OCI-LY3 (cell line): Measurements from ENCODE around the gene GYS2.

ENCODE experiments used
- H2AFZ ChIP-seq: fragments of 200-600, 300-600 bp; shearing (Covaris generic); 2 replicates; pipeline ENCODE4 v1.6.0; 2014; ENCODE audit warnings: antibody characterized with exemption, low read depth, low read length
- H3K27ac ChIP-seq: fragments of 200-600, 300-600 bp; sonication (generic); 2 replicates; pipeline ENCODE4 v1.5.1; 2014; ENCODE audit warnings: mild to moderate bottlenecking, low read length, moderate library complexity, mixed read lengths
- H3K27me3 ChIP-seq: fragments of 200-600, 300-600 bp; sonication (generic); 2 replicates; pipeline ENCODE4 v1.6.1; 2014; ENCODE audit warnings: low read depth, low read length, mixed read lengths
- H3K36me3 ChIP-seq: fragments of 200-600, 300-600 bp; sonication (generic); replicated peaks from 2 replicates; pipeline ENCODE3; 2014; ENCODE audit warnings: low read depth, low read length, mixed read lengths
- H3K4me1 ChIP-seq: fragments of 300-600, 200-600 bp; sonication (generic); 2 replicates; pipeline ENCODE4 v1.6.1; 2014; ENCODE audit warnings: low read length, mixed read lengths
- H3K4me2 ChIP-seq: fragments of 200-600, 300-600 bp; sonication (generic); 2 replicates; pipeline ENCODE4 v1.6.1; 2014; ENCODE audit warnings: low read length, mixed read lengths
- H3K4me3 ChIP-seq: fragments of 300-600, 200-600 bp; sonication (generic); 2 replicates; pipeline ENCODE4 v1.5.1; 2014; ENCODE audit warnings: antibody characterized with exemption, mild to moderate bottlenecking, low read length, moderate library complexity
- H3K79me2 ChIP-seq: fragments of 300-600, 200-600 bp; shearing (Covaris generic); 2 replicates; pipeline ENCODE4 v1.6.1; 2014; ENCODE audit warnings: mild to moderate bottlenecking, low read length, mixed read lengths
- H3K9ac ChIP-seq: fragments of 300-600, 200-600 bp; shearing (Covaris generic); 2 replicates; pipeline ENCODE4 v1.6.0; 2014; ENCODE audit warnings: mild to moderate bottlenecking, low read length, moderate library complexity
- H3K9me3 ChIP-seq: fragments of 200-600, 300-600 bp; shearing (Covaris generic); 2 replicates; pipeline ENCODE4 v1.6.1; 2014; ENCODE audit warnings: low read length, mixed read lengths; ENCODE audit not compliant: insufficient read depth
- H4K20me1 ChIP-seq: fragments of 200-600, 300-600 bp; sonication (generic); 2 replicates; pipeline ENCODE4 v1.6.1; 2016; ENCODE audit warnings: low read length, mixed read lengths; ENCODE audit not compliant: insufficient read depth
- CTCF ChIP-seq: fragments of 200-600, 300-600 bp; sonication (generic); IDR thresholded peaks from 2 replicates; pipeline ENCODE4 v1.5.1; 2014; ENCODE audit warnings: antibody characterized with exemption, low read length, low read depth
- EZH2phosphoT487 ChIP-seq: fragments of 200-600 bp; shearing (Covaris generic); IDR thresholded peaks from 2 replicates; pipeline ENCODE4 v1.6.1; 2018; ENCODE audit warnings: antibody characterized with exemption, mixed run types, low read depth

Gene GYS2

GRCh38 chr12:21542403-21542802, 62.2 kb downstream of the GYS2 start:
- no peak overlapping the region for H3K27ac ChIP-seq
- no peaks in the 10 kb centered on the region for H3K9me3 ChIP-seq
- H3K4me2 ChIP-seq = no peak overlapping the region
- H4K20me1 ChIP-seq = no peaks in the 10 kb centered on the region
- no peaks in the 10 kb centered on the region for H3K79me2 ChIP-seq
- no peak overlapping the region for H3K9ac ChIP-seq
- no peak for TF ChIP-seq CTCF
- no peak for TF ChIP-seq EZH2phosphoT487
- peaks cover 15% of the 10 kb centered on the region for H3K4me1 ChIP-seq
- H3K27me3 ChIP-seq = no peaks in the 10 kb centered on the region
- no peak overlapping the region for H2AFZ ChIP-seq
- no peak overlapping the region for H3K4me3 ChIP-seq
- H3K36me3 ChIP-seq = no peaks in the 10 kb centered on the region

GRCh38 chr12:21541773-21542172, 62.9 kb downstream of the GYS2 start:
- no peaks in the 10 kb centered on the region for H3K9me3 ChIP-seq
- no peaks in the 10 kb centered on the region for H3K79me2 ChIP-seq

GRCh38 chr12:21539797-21540196, 64.8 kb downstream of the GYS2 start:
- H3K4me1 ChIP-seq = peaks cover 15% of the 10 kb centered on the region
- no peaks in the 10 kb centered on the region for H3K36me3 ChIP-seq
- H4K20me1 ChIP-seq = no peaks in the 10 kb centered on the region
- TF ChIP-seq EZH2phosphoT487 (no peak), CTCF (no peak)
- H3K9ac ChIP-seq = no peak overlapping the region
- H3K4me2 ChIP-seq = peak overlapping the region; percentile 24; the same call in 1 of the 2 replicates
- H3K9me3 ChIP-seq = no peaks in the 10 kb centered on the region
- H3K79me2 ChIP-seq = no peaks in the 10 kb centered on the region
- H2AFZ ChIP-seq = no peak overlapping the region
- no peaks in the 10 kb centered on the region for H3K27me3 ChIP-seq
- peak overlapping the region; percentile 5; the same call in 1 of the 2 replicates for H3K27ac ChIP-seq
- no peak overlapping the region for H3K4me3 ChIP-seq

More at GRCh38 chr12:21541773-21542172, 62.9 kb downstream of the GYS2 start:
- peaks cover 15% of the 10 kb centered on the region for H3K4me1 ChIP-seq
- H3K4me3 ChIP-seq = no peak overlapping the region
- no peak overlapping the region for H2AFZ ChIP-seq
- H4K20me1 ChIP-seq = no peaks in the 10 kb centered on the region
- H3K4me2 ChIP-seq = no peak overlapping the region
- TF ChIP-seq EZH2phosphoT487 = no peak
- TF ChIP-seq CTCF = no peak
- no peaks in the 10 kb centered on the region for H3K36me3 ChIP-seq
- no peaks in the 10 kb centered on the region for H3K27me3 ChIP-seq
- no peak overlapping the region for H3K9ac ChIP-seq
- H3K27ac ChIP-seq = no peak overlapping the region

- Histone ChIP-seq H3K27ac (no peak overlapping the region), H3K4me1 (peaks cover 15% of the 10 kb centered on the region), H3K79me2 (no peaks in the 10 kb centered on the region), H3K36me3 (no peaks in the 10 kb centered on the region), H4K20me1 (no peaks in the 10 kb centered on the region), H3K9ac (no peak overlapping the region), H3K27me3 (no peaks in the 10 kb centered on the region), H3K4me3 (no peak overlapping the region), H3K9me3 (no peaks in the 10 kb centered on the region), H3K4me2 (no peak overlapping the region), H2AFZ (no peak overlapping the region)
- TF ChIP-seq CTCF (no peak), EZH2phosphoT487 (no peak)
Observed at GRCh38 chr12:21538061-21538653, 66.5 kb downstream of the GYS2 start.
